Panc1 (cell line): Measurements from ENCODE around the gene NEXN. TPM values are rescaled to one million over a fixed set of nuclear protein-coding genes. Genes with fewer than 3 reads are reported as not detected.

ENCODE experiments used
- ATAC-seq: fragments of 200-7000 bp; cut with Tn5 transposase; 2 replicates; pipeline ENCODE4 v1.9.1; 2020; ENCODE audit warnings: mild to moderate bottlenecking, moderate library complexity
- BruUV-seq: library from RNA; stranded (reverse); fragments of 400-500 nt; replicated peaks from 2 replicates; lab custom pipeline; 2021; lab: Mats Ljungman, UMichigan
- CTCF ChIA-PET: fragments of 300-600 bp; sonication (Branson Sonifier 250); formaldehyde crosslinking; loops from one replicate; lab custom pipeline; 2022; ENCODE audit warnings: antibody characterized with exemption; lab: Charles Lee
- POLR2A ChIA-PET: fragments of 300-600 bp; sonication (Branson Sonifier 250); formaldehyde crosslinking; loops from one replicate; lab custom pipeline; 2022; ENCODE audit warnings: antibody characterized with exemption; lab: Charles Lee
- DNase-seq: peaks from one replicate; pipeline ENCODE4 v3.0.0-alpha.2; 2010; ENCODE audit warnings: low read depth, low spot score
- H3K27ac ChIP-seq: 2 replicates; pipeline ENCODE4 v1.5.1; 2011; ENCODE audit warnings: mild to moderate bottlenecking, low read length, inconsistent platforms
- H3K27me3 ChIP-seq: fragments of 200-500 bp; sonication (Bioruptor generic); 2 replicates; pipeline ENCODE4 v1.6.0; 2014; ENCODE audit warnings: low read length, inconsistent platforms; ENCODE audit not compliant: control insufficient read depth, insufficient read depth
- H3K36me3 ChIP-seq: fragments of 200-500 bp; sonication (Bioruptor generic); 2 replicates; pipeline ENCODE4 v1.5.1; 2014; ENCODE audit warnings: inconsistent platforms, mild to moderate bottlenecking, low read length, moderate library complexity; ENCODE audit not compliant: control insufficient read depth, insufficient read depth
- H3K4me1 ChIP-seq: 2 replicates; pipeline ENCODE4 v1.5.1; 2011; ENCODE audit warnings: inconsistent platforms, mild to moderate bottlenecking, low read length, moderate library complexity; ENCODE audit not compliant: control insufficient read depth, insufficient read depth
- H3K4me3 ChIP-seq, 2 experiments: 2 replicates each; pipeline ENCODE4 v1.5.1; 2011 to 2012; ENCODE audit warnings: low read depth in 2 of 2, low read length in 2 of 2, mild to moderate bottlenecking in 2 of 2, inconsistent platforms in 1 of 2, moderate library complexity in 1 of 2
- H3K9me3 ChIP-seq: fragments of 200-500 bp; sonication (Bioruptor generic); 2 replicates; pipeline ENCODE4 v1.5.1; 2014; ENCODE audit warnings: low read depth, mild to moderate bottlenecking, inconsistent platforms, low read length, moderate library complexity; ENCODE audit not compliant: control insufficient read depth, insufficient read depth
- CTCF ChIP-seq: fragments of 450-650 bp; IDR thresholded peaks from 2 replicates; pipeline ENCODE4 v1.5.1; 2017; ENCODE audit warnings: mild to moderate bottlenecking
- POLR2AphosphoS5 ChIP-seq: IDR thresholded peaks from 2 replicates; pipeline ENCODE4 v1.6.1; 2012; ENCODE audit warnings: mild to moderate bottlenecking, low read depth, low read length, moderate library complexity
- REST ChIP-seq, 2 experiments: IDR thresholded peaks; 2 replicates each; pipeline ENCODE4 v1.6.1; 2011 to 2012; ENCODE audit warnings: low read depth in 2 of 2, control low read depth in 1 of 2, low read length in 1 of 2, mild to moderate bottlenecking in 1 of 2, moderate library complexity in 1 of 2; ENCODE audit not compliant: insufficient read depth in 1 of 2
- SIN3A ChIP-seq: IDR thresholded peaks from 2 replicates; pipeline ENCODE4 v1.6.1; 2012; ENCODE audit warnings: low read depth, mild to moderate bottlenecking, low read length, moderate library complexity, borderline replicate concordance; ENCODE audit not compliant: insufficient read depth
- TCF7L2 ChIP-seq: IDR thresholded peaks from 2 replicates; pipeline ENCODE4 v1.6.1; 2011; ENCODE audit warnings: mild to moderate bottlenecking, low read depth, low read length, inconsistent platforms
- in situ Hi-C: cut with HindIII; loops from 2 replicates; pipeline ENCODE4 v1.10.0; 2016; ENCODE audit warnings: low sequenced_read_pairs, low pct_unique_long_range_greater_than_20kb
- intact Hi-C: fragments of 100-400 bp; cut with micrococcal nuclease; formaldehyde crosslinking; loops from one replicate; pipeline ENCODE4 v1.10.0; 2022; ENCODE audit not compliant: unreplicated experiment
- total RNA-seq: library from RNA; stranded (reverse); gene quantifications from one replicate; pipeline ENCODE4 v1.2.1, GENCODE V29; 2021; ENCODE audit not compliant: unreplicated experiment

NEXN gene
- total RNA-seq, 1 experiment from 2014 or later: 5.4 TPM

- H3K9me3 ChIP-seq: no peaks in the 10 kb centered on the region
- CTCF ChIA-PET: no interaction called here
- ATAC-seq (no peak), DNase-seq (no peak)
- no peak overlapping the region for H3K4me3 ChIP-seq
- H3K4me1 ChIP-seq: no peaks in the 10 kb centered on the region
- TF ChIP-seq SIN3A (no peak), TCF7L2 (no peak), REST (IDR thresholded peaks at IDR 0.05; ENCODE audit: insufficient read depth in 1 of 2, low read depth in 2 of 2, low read length in 1 of 2) (no peak)
- H3K27ac ChIP-seq: no peak overlapping the region
- no peaks in the 10 kb centered on the region for H3K36me3 ChIP-seq
- BruUV-seq: no TSS peak
- POLR2A ChIA-PET: interaction anchor here (0.5 kb wide), 1 partner anchor 424 kb away, joined by 5 read pairs; no protein-coding TSS in a partner anchor
- in situ Hi-C loops: no loop called here
- no peaks in the 10 kb centered on the region for H3K27me3 ChIP-seq
- intact Hi-C loops: no loop called here
Observed at GRCh38 chr1:77859248-77859647, 29.2 kb upstream of the NEXN start.

- ATAC-seq: no peak
- in situ Hi-C loops: no loop called here
Observed at GRCh38 chr1:77866296-77866695, 22.1 kb upstream of the NEXN start.

More at GRCh38 chr1:77866296-77866695, 22.1 kb upstream of the NEXN start:
- Histone ChIP-seq H3K27ac (no peak overlapping the region), H3K4me3 (no peak overlapping the region), H3K36me3 (no peaks in the 10 kb centered on the region), H3K4me1 (no peaks in the 10 kb centered on the region), H3K9me3 (no peaks in the 10 kb centered on the region), H3K27me3 (no peaks in the 10 kb centered on the region)
- ChIA-PET CTCF (no interaction called here), POLR2A (interaction anchor here (0.6 kb wide), 1 partner anchor 50 kb away, joined by 3 read pairs; no protein-coding TSS in a partner anchor)
- intact Hi-C loops: no loop called here
- TF ChIP-seq SIN3A: no peak
- no peak for TF ChIP-seq REST (IDR thresholded peaks at IDR 0.05; ENCODE audit: insufficient read depth in 1 of 2, low read depth in 2 of 2, low read length in 1 of 2)
- no peak for TF ChIP-seq CTCF
- no peak for TF ChIP-seq POLR2AphosphoS5
- TF ChIP-seq TCF7L2: no peak
- no peak for DNase-seq
- no TSS peak for BruUV-seq
